ENCODE measurements around the gene SLC22A2. TPM values are rescaled to one million over a fixed set of nuclear protein-coding genes. Genes with fewer than 3 reads are reported as not detected.

The SLC22A2 gene
- total RNA-seq, 2 donors from 2014 or later, result not detected

Other genes starting within 250 kb of the SLC22A2 start
- gene SLC22A1, start 137.0 kb downstream of the SLC22A2 start, total RNA-seq, result 1 to 10 TPM; 3.3 to 3.7 TPM
- under 1 TPM in 1 of 2 donors, not detected in 1; 0.11 TPM for gene SLC22A3, start 89.6 kb upstream of the SLC22A2 start, total RNA-seq